HUES64 (cell line): Measurements from ENCODE around the gene MITF.
"Not testable (repeated sequence)": the region's sequence is repeated elsewhere in the genome, so short reads cannot be mapped to it uniquely, and the experiment has no call there.

Source experiments
- H3K27ac ChIP-seq: 2 replicates; pipeline ENCODE4 v1.7.0; 2013; ENCODE audit warnings: low read depth, low read length, inconsistent platforms
- H3K27me3 ChIP-seq: 2 replicates; pipeline ENCODE4 v1.6.1; 2013; ENCODE audit warnings: mild to moderate bottlenecking, low read length; ENCODE audit not compliant: insufficient read depth
- H3K36me3 ChIP-seq: 2 replicates; pipeline ENCODE4 v1.6.1; 2013; ENCODE audit warnings: mild to moderate bottlenecking, low read length; ENCODE audit not compliant: insufficient read depth
- H3K4me1 ChIP-seq: 2 replicates; pipeline ENCODE4 v1.6.1; 2013; ENCODE audit warnings: mild to moderate bottlenecking, low read length, moderate library complexity; ENCODE audit not compliant: insufficient read depth
- H3K4me3 ChIP-seq: 2 replicates; pipeline ENCODE4 v1.5.1; 2013; ENCODE audit warnings: mild to moderate bottlenecking, low read length, moderate library complexity
- H3K9ac ChIP-seq: 2 replicates; pipeline ENCODE4 v1.6.1; 2013; ENCODE audit warnings: mild to moderate bottlenecking, low read depth, low read length
- H3K9me3 ChIP-seq: 2 replicates; pipeline ENCODE4 v1.6.1; 2013; ENCODE audit warnings: low read depth, low read length; ENCODE audit not compliant: insufficient read depth
- WGBS: fragments of 150-250, 120-280 bp; methylation state at CpG from one replicate; pipeline ENCODE4 v1.1.7; 2013; ENCODE audit warnings: missing lambda C conversion rate; 5-methylcytosine and 5-hydroxymethylcytosine counted together

The MITF gene

DNA sequence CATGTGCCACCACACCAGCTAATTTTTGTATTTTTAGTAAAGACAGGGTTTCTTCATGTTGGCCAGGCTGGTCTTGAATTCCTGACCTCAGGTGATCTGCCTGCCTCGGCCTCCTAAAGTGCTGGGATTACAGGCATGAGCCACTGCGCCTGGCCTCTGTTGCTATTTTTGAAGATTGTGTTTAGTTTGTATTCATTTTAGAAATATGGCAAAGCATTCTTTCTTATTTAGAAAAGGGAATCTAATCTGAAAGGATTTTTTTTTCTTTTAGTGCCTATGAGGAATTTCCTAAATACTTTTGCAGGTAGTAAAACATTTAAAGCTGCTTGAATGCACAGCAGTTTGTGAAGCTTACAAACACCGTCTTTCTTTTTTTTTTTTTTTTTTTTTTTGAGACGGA is 56.9 kb downstream of the MITF start:
- H3K9me3 ChIP-seq, H3K4me1 ChIP-seq, H3K36me3 ChIP-seq, H3K9ac ChIP-seq, H3K27ac ChIP-seq, H3K4me3 ChIP-seq, H3K27me3 ChIP-seq: not testable (repeated sequence)
- 88% methylated on average over 2 of the region's 4 CpGs for WGBS

DNA sequence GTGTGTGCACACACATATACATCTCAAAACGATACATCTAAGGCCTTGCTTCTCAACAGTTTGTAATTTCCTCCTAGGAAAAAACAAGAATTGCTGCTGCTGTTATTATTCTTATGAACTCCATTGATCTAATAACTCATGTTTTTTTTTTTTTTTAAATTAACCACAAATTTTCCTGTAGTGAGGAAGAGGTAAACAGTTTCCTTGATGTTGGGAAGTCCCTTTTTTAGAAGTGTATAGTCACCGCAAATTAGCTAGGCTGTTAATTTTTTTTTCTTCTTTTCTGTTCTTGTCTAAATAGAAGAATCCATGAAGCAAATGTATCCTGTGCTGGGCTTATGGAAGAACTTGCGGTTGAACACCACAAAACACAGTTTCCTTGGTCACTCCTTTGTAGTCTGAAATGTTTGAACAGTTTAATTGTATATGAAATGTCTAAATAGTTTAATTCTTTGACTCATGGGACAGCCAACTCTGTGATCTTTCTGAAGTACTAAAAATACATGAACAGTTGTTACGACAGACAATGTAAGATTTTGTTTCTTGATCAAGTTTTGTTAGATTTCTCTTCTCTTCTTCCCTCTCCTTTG is 64.5 kb downstream of the MITF start:
- no peak overlapping the region for H3K4me3 ChIP-seq
- H3K36me3 ChIP-seq = no peaks in the 10 kb centered on the region
- no peaks in the 10 kb centered on the region for H3K4me1 ChIP-seq
- no peak overlapping the region for H3K9ac ChIP-seq
- WGBS = 95% methylated on average over 4 of the region's 4 CpGs
- no peak overlapping the region for H3K27ac ChIP-seq
- H3K9me3 ChIP-seq = no peaks in the 10 kb centered on the region
- no peaks in the 10 kb centered on the region for H3K27me3 ChIP-seq

GRCh38 chr3:69805491-69805890 is 66.2 kb downstream of the MITF start:
- H3K9ac ChIP-seq = no peak overlapping the region
- no peaks in the 10 kb centered on the region for H3K9me3 ChIP-seq
- no peaks in the 10 kb centered on the region for H3K27me3 ChIP-seq
- no peak overlapping the region for H3K4me3 ChIP-seq
- H3K4me1 ChIP-seq = peaks cover 5% of the 10 kb centered on the region; the same call in 1 of the 2 replicates
- H3K36me3 ChIP-seq = no peaks in the 10 kb centered on the region
- 96% methylated on average over 4 of the region's 4 CpGs for WGBS
- no peak overlapping the region for H3K27ac ChIP-seq

DNA sequence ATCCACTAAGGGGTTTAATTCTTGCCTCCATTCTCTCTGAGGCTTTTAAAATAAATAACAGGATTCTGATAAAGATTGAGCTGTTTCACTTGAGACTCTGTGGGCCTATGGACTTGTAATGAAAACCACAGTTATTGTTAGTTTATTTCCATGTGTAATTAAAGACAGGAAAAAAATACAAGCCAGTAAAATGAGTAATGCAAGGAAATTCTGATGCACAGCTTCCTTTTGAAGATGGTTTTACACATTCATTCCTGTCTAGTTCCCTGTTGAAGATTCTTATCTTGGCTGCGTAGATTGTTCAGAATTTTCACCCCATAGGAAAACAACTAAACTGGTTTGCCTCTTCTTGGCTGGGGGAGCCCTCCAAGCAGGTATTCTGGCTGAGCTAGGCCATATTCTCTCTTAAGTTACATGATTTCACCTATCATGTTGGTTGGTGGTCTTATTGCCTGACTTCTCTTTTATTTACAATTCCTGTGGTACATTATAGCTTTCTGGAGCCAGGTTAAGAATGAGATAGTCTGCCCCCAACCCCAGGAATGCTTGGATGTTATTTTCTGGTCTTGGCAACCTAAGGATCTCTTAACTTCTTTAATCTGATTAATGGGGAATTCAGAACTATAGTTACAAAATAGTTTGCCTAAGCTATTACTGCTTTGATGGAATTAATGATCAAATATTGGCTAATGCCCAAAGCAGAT is 67.6 kb downstream of the MITF start:
- no peaks in the 10 kb centered on the region for H3K36me3 ChIP-seq
- peaks cover 5% of the 10 kb centered on the region; the same call in 1 of the 2 replicates for H3K4me1 ChIP-seq
- no peak overlapping the region for H3K27ac ChIP-seq
- H3K4me3 ChIP-seq = no peak overlapping the region
- H3K9ac ChIP-seq = no peak overlapping the region
- 96% methylated on average over 1 of the region's 1 CpG for WGBS
- no peaks in the 10 kb centered on the region for H3K9me3 ChIP-seq
- no peaks in the 10 kb centered on the region for H3K27me3 ChIP-seq

- Histone ChIP-seq H3K27me3 (no peaks in the 10 kb centered on the region), H3K4me1 (peaks cover 5% of the 10 kb centered on the region; the same call in 1 of the 2 replicates), H3K9ac (no peak overlapping the region), H3K36me3 (no peaks in the 10 kb centered on the region), H3K9me3 (no peaks in the 10 kb centered on the region), H3K27ac (no peak overlapping the region), H3K4me3 (no peak overlapping the region)
- 94% methylated on average over 1 of the region's 1 CpG for WGBS
These were observed 68.4 kb downstream of the MITF start for GRCh38 chr3:69807674-69808073.

DNA sequence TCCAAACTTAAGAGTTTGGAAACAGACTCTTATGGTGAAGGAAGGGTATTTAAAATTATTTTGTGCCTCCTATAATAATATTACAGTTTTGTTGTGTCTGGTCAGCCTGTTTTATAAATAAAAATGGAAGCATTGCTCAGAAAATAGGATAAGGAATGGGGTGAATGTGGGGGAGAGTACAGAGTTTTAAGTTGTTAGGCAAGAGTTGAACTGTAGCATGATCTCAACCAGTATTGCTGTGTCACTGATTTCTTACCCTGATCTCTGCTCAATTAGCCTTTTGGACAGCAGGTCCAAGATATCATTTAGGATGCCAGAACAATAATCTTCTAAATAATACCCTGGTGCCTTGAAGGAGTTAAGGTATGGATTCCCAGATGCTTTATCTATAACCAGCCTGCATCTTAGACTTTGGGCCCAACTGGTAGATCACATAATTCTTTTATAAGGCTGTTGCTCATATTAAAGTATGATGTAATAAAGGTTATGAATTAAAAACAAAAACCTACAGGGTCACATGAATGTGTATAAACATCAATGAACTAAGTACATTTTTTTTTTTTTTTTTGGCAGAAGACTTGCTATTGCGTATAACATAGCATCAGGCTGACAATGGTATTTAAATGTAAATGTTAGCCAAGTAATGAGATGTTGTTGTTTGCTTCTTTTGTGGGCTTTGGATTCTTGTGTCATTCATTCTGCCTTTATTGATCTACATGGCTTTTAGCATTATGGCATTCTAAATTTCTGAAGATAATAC is 70.0 kb downstream of the MITF start:
- peaks cover 5% of the 10 kb centered on the region; the same call in 1 of the 2 replicates for H3K4me1 ChIP-seq
- H3K9ac ChIP-seq = no peak overlapping the region
- no peak overlapping the region for H3K27ac ChIP-seq
- H3K27me3 ChIP-seq = no peaks in the 10 kb centered on the region
- H3K9me3 ChIP-seq = no peaks in the 10 kb centered on the region
- no peak overlapping the region for H3K4me3 ChIP-seq
- no peaks in the 10 kb centered on the region for H3K36me3 ChIP-seq
- 77% methylated on average over 1 of the region's 1 CpG for WGBS

DNA sequence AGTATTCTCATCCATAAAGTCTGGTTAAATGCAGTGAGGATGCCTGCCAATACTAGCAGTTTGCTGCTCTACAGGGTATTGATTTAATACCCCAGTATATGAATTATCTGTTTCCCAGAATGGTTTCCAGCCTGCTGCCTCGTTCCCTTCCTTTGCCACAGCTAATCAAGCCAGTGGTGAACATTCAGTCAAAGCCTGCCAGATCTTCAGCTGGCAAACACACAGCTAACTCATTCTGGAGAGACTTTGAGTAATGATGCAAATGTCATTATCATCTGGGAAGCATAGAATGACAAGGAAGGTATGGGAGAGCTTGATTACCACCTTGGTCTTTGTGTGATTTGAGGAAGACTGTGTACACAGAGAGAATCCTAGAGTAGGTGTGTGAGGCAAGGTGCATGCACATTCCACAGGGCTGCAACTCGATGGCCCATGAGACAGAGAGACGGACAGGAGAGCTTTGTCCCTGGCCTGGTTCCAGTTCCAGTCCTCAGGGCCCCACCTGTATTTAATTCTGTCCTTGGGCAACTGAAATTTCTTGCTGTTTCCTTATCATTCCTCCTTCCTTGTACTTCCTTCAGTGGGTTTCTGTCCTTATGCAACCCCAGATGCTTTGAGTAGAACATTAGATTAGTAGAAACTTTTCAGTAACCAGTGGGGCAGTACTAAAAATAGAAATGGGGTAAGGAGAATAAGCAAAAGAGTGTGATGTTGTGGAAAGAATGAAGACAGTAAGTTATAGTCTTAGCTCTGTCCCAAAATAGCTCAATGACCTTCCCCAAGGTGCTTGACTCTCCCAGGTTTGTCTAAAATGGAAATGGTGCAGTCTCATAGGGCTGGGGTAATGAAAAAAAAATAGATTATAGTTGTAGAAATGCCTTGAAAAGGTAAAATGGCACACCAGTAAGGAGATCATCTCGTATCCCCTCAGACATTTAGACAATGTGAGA is 72.5 kb downstream of the MITF start:
- Histone ChIP-seq H3K36me3 (no peaks in the 10 kb centered on the region), H3K9me3 (no peaks in the 10 kb centered on the region), H3K9ac (no peak overlapping the region), H3K4me3 (no peak overlapping the region), H3K27ac (no peak overlapping the region), H3K4me1 (peaks cover 5% of the 10 kb centered on the region; the same call in 1 of the 2 replicates), H3K27me3 (no peaks in the 10 kb centered on the region)
- 93% methylated on average over 4 of the region's 4 CpGs for WGBS

DNA sequence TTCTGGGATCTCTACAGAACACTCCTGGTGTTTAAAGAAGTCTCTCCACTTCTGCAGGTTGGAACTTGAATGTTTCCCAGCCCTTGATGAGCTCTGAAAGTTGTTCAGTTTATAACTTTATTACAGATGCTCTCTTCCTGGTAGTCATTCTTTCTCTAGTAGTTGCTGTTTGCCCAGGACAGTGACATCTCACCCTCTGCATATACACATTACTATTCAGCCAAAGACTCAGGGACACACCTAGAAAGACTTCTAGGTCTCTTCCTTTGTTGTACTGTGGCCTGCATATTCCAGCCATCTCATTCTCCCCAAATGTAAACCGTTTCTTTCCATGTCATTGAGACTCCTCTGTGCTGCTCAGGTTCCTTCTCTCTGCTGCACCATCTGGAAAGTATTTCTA is 76.7 kb downstream of the MITF start:
- Histone ChIP-seq H3K27me3 (no peaks in the 10 kb centered on the region), H3K27ac (no peak overlapping the region), H3K9ac (no peak overlapping the region), H3K36me3 (no peaks in the 10 kb centered on the region), H3K4me1 (0 out of 2 replicates have a peak, but pooled peaks cover under 1% of the 10 kb centered on the region), H3K4me3 (no peak overlapping the region), H3K9me3 (no peaks in the 10 kb centered on the region)
- WGBS = 88% methylated on average over 1 of the region's 1 CpG

GRCh38 chr3:69817988-69818387 is 78.7 kb downstream of the MITF start:
- no peaks in the 10 kb centered on the region for H3K36me3 ChIP-seq
- H3K4me1 ChIP-seq = 0 out of 2 replicates have a peak, but pooled peaks cover 4% of the 10 kb centered on the region
- H3K27me3 ChIP-seq = no peaks in the 10 kb centered on the region
- no peak overlapping the region for H3K9ac ChIP-seq
- no peaks in the 10 kb centered on the region for H3K9me3 ChIP-seq
- no peak overlapping the region for H3K27ac ChIP-seq
- 90% methylated on average over 2 of the region's 2 CpGs for whole genome bisulfite sequencing
- no peak overlapping the region for H3K4me3 ChIP-seq

GRCh38 chr3:69819282-69819681 is 80.0 kb downstream of the MITF start:
- Histone ChIP-seq H3K4me1 (0 out of 2 replicates have a peak, but pooled peaks cover 4% of the 10 kb centered on the region), H3K27ac (no peak overlapping the region), H3K9ac (no peak overlapping the region), H3K4me3 (no peak overlapping the region), H3K9me3 (no peaks in the 10 kb centered on the region), H3K27me3 (no peaks in the 10 kb centered on the region), H3K36me3 (no peaks in the 10 kb centered on the region)
- 31% methylated on average over 3 of the region's 3 CpGs for WGBS
